ENCODE measurements around the gene PRAMEF13. TPM values are rescaled to one million over a fixed set of nuclear protein-coding genes. Genes with fewer than 3 reads are reported as not detected.
A peak's percentile ranks its signal among the peaks of the same experiment; 100 is the strongest.
"Not testable (repeated sequence)": the region's sequence is repeated elsewhere in the genome, so short reads cannot be mapped to it uniquely, and the experiment has no call there.

PRAMEF13 gene, protein sequence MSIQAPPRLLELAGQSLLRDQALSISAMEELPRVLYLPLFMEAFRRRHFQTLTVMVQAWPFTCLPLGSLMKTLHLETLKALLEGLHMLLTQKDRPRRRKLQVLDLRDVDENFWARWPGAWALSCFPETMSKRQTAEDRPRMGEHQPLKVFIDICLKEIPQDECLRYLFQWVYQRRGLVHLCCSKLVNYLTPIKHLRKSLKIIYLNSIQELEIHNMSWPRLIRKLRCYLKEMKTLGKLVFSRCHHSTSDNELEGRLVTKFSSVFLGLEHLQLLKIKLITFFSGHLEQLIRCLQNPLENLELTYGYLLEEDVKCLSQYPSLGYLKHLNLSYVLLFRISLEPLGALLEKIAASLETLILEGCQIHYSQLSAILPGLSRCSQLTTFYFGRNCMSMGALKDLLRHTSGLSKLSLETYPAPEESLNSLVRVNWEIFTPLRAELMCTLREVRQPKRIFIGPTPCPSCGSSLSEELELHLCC
- not detected for total RNA-seq
- long read RNA-seq, result 0 reads

DNA sequence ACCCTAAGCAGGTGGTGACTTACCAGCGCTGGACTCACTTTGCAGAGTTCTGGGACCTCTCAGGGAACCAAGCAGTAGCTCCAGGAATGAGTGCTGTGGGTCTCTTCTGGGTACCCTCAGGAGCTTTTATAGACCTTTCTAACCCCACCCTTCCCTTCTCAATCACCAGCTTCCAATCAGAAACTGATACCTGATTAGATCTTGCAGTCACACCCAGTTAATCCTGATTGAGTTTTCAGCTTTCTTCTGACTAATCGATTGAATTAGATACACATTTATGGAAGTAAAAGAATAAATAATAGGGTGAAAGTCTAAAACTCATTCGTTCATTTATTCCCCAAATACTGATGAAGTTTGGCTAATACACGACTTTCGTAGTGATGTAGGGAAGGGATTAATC is at the start of gene PRAMEF13:
Gene PRAMEF13 (minus strand): TSS at position 101 of the 400 bp plus-strand sequence. CDS start 1,820 bp downstream, outside the sequence.
- WGBS (ENCODE audit: insufficient coverage, low coverage, low lambda C conversion rate, missing lambda C conversion rate), result 88% methylated on average over 1 of the region's 5 CpGs
- DNase-seq; H3K27me3 ChIP-seq; intact Hi-C loops (cut with DNase I); H3K9me3 ChIP-seq; H3K27ac ChIP-seq; ATAC-seq; H3K4me3 ChIP-seq; H3K4me1 ChIP-seq; H3K36me3 ChIP-seq: not testable (repeated sequence)

DNA sequence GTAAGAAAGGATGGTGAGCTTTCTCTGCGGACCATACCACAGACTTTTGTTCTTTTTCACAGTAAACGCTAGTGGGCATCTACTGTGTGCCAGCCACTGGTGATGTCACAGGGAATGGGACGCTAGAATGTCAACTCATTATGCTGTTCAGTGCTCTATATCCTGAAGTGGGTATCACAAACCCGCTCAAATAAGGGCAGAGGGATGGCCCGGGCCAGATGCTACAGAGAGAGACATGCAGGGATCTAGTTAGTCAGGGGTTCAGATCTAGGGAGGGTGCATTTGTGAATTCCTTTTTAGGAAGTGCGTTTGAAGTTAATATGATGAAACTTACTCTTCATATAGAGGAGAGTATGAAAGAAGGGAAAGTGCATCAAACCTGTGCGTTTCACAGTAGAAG is 45.9 kb upstream of the PRAMEF13 start:
- WGBS (ENCODE audit: insufficient coverage, low coverage, low lambda C conversion rate, missing lambda C conversion rate), result 56% methylated on average over 7 of the region's 7 CpGs

DNA sequence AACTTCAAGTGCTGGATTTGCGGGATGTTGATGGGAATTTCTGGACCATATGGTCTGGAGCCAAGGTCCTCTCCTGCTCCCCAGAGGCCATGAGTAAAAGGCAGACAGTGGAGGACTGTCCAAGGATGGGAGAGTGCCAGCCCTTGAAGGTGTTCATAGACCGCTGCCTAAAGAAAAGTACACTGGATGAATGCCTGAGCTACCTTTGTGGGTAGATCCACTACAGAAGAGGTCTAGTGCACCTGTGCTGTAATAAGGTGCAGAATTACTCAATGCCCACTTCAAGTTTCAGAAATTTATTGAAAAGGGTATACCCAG is 45.3 kb upstream of the PRAMEF13 start:
- DNase-seq, result peak in 1 of 3 donors; percentile 6
- H3K27ac ChIP-seq; ATAC-seq; H3K9me3 ChIP-seq; H3K4me1 ChIP-seq; H3K36me3 ChIP-seq; intact Hi-C loops (cut with DNase I); H3K4me3 ChIP-seq; H3K27me3 ChIP-seq: not testable (repeated sequence)
- 58% methylated on average over 2 of the region's 2 CpGs for WGBS (ENCODE audit: insufficient coverage, low coverage, low lambda C conversion rate, missing lambda C conversion rate)

More for the DNA sequence above, 45.9 kb upstream of the PRAMEF13 start:
- intact Hi-C loops (cut with DNase I); H3K4me1 ChIP-seq; H3K4me3 ChIP-seq; H3K36me3 ChIP-seq; H3K9me3 ChIP-seq; H3K27me3 ChIP-seq; H3K27ac ChIP-seq: not testable (repeated sequence)
- DNase-seq, result peak in 1 of 3 donors; percentile 3
- ATAC-seq, result peak in 1 of 4 donors; percentile 26

DNA sequence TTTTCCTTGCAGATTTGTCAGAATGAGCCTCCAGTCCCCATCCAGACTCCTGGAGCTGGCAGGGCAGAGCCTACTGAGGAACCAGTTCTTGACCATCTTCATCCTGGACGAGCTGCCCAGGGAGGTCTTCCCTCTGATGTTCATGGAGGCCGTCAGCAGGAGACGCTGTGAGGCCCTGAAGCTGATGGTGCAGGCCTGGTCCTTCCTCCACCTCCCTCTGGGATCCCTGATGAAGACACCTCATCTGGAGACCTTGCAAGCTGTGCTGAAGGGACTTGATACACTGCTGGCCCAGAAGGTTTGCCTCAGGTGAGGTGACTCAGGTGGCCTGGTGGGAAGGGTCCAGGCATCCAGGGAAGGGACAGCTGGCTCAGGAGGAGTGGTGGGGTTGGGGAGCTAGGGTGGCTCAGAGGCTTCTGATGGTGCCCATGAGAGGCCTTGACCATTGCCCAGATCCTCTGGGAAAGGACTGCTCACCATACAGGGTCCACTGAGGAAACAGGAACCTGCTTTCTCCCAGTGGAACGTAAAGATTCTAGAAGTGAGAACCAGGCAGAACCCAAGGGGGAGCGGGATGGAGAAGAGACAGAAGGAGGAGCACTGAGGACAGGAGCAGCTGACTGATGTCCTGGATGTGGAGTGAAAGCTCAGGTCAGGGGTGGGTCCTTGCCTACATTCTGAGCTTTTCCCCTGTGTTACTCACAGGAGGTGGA is 44.8 kb upstream of the PRAMEF13 start:
- DNase-seq, result peak in 1 of 3 donors; percentile 37
- WGBS (ENCODE audit: insufficient coverage, low coverage, low lambda C conversion rate, missing lambda C conversion rate), result 53% methylated on average over 4 of the region's 5 CpGs
- H3K4me3 ChIP-seq; intact Hi-C loops (cut with DNase I); H3K36me3 ChIP-seq; ATAC-seq; H3K27me3 ChIP-seq; H3K27ac ChIP-seq; H3K9me3 ChIP-seq; H3K4me1 ChIP-seq: not testable (repeated sequence)

DNA sequence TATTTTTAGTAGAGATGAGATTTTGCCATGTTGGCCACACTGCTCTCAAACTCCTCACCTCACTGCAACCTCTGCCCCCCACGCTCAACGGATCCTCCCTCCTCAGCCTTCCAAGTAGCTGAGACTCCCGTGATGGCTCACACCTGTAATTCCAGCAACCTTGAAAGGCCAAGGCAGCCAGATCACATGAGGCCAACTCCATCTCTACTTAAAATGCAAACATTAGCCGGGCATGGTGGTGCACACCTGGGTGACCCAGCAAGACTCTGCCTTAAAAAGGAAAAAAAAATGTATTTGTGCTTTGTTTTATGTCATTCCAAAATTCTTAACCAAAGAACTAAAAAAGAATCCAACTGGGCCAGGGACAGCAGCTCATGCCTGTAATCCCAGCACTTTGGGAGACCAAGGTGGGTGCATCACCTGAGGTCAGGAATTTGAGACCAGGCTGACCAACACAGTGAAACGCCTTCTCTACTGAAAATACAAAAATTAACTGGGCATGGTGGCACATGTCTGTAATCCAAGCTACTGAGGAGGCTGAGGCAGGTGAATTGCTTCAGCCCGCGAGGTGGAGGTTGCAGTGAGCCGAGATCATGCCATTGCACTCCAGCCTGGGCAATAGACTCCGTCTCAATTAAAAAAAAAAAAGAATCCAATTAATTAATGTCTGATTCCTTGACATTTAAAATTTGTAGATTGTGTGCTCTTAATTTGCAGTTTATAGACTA is 42.5 kb upstream of the PRAMEF13 start:
- H3K4me1 ChIP-seq; intact Hi-C loops (cut with DNase I); H3K9me3 ChIP-seq; H3K36me3 ChIP-seq; H3K27ac ChIP-seq; H3K27me3 ChIP-seq; H3K4me3 ChIP-seq; ATAC-seq: not testable (repeated sequence)
- peak in 1 of 3 donors; percentile 23 for DNase-seq
- WGBS (ENCODE audit: insufficient coverage, low coverage, low lambda C conversion rate, missing lambda C conversion rate), result 80% methylated on average over 9 of the region's 9 CpGs

DNA sequence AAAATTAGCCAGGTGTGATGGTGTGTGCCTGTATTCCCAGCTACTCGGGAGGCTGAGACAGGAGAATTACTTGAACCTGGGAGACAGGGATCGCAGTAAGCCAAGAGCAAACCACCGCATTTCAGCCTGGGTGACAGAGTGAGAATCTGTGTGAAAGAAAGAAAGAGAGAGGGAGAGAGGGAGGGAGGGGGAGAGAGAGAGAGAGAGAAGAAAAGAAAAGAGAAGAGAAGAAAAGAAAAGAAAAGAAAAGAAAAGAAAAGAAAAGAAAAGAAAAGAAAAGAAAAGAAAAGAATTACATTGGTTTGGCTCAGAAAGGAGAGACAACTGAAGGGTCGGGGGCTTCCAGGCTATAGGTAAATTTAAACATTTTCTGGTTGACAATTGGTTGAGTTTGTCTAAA is 38.4 kb upstream of the PRAMEF13 start:
- H3K9me3 ChIP-seq; ATAC-seq; H3K4me3 ChIP-seq; H3K4me1 ChIP-seq; H3K27ac ChIP-seq; H3K36me3 ChIP-seq; intact Hi-C loops (cut with DNase I); H3K27me3 ChIP-seq; DNase-seq: not testable (repeated sequence)
- WGBS (ENCODE audit: insufficient coverage, low coverage, low lambda C conversion rate, missing lambda C conversion rate), result 72% methylated on average over 4 of the region's 4 CpGs

DNA sequence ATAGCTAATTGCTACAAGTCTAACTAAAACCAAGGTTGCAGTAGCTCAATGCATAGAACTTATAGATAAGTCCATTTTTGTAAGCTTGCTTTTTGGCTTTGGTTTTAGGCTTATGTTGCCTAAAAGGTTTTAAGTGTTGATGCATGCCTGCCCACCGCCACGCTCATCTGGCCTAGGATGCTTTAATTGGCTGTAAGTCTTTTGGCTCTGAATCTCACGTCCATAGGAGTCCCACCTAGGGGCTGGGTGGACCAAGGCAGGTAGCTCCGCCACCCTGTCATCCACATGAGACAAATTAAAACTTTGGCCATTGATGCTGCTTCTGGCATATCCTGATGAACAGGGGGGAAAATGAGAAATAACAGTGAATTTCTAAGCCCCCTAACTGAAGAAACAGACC is 36.4 kb upstream of the PRAMEF13 start:
- ATAC-seq; H3K4me3 ChIP-seq; intact Hi-C loops (cut with DNase I); H3K9me3 ChIP-seq; H3K36me3 ChIP-seq; H3K27me3 ChIP-seq; H3K27ac ChIP-seq: not testable (repeated sequence)
- WGBS (ENCODE audit: insufficient coverage, low coverage, low lambda C conversion rate, missing lambda C conversion rate), result 64% methylated on average over 4 of the region's 4 CpGs
- H3K4me1 ChIP-seq, result peaks cover 0 to 13% (median 0%) of the 10 kb centered on the region in 4 donors
- peak in 1 of 3 donors; percentile 43 for DNase-seq

DNA sequence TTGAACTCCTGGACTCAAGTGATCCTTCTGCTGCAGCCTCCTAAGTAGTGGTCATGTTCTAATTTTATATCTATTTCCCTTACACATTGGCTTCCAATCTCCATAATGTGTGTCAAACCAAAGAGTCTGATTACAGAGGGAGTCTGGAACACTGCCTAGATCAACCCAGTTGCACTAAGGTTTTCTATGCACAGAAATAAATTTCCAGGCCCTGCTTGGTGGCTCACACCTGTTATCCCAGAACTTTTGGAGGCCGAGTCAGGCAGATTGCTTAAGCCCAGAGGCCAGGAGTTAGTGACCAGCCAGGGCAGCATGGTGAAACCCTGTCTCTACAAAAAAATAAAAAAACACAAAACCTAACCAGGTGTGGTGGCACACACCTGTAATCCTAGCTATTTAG is 32.8 kb upstream of the PRAMEF13 start:
- Histone ChIP-seq H3K4me1 (peaks cover 0 to 13% (median 0%) of the 10 kb centered on the region in 4 donors), H3K27ac (peak overlapping the region in 1 of 3 donors; percentile 66)
- H3K27me3 ChIP-seq; intact Hi-C loops (cut with DNase I); H3K36me3 ChIP-seq; H3K9me3 ChIP-seq; H3K4me3 ChIP-seq: not testable (repeated sequence)
- DNase-seq (peak; percentile 32 to 76 (median 75)), ATAC-seq (peak; percentile 78 to 87 (median 84))
- WGBS (ENCODE audit: insufficient coverage, low coverage, low lambda C conversion rate, missing lambda C conversion rate), result 32% methylated on average over 1 of the region's 1 CpG

DNA sequence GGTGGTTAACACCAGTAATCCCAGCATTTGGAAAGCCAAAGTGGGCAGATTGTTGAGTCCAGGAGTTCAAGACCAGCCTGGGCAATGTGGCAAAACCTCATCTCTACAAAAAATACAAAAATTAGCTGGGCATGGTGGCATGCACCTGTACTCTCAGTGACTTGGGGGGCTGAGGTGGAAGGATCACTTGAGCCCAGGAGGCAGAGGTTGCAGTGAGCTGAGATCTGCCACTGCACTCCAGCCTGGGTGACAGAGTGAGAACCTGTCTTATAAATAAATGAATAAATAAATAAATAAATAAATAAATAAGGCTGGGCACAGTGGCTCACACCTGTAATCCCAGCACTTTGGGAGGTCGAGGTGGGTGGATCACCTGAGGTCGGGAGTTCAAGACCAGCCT is 30.8 kb upstream of the PRAMEF13 start:
- DNase-seq, result peak in 1 of 3 donors; percentile 22
- intact Hi-C loops (cut with DNase I), result not testable (repeated sequence)
- WGBS (ENCODE audit: insufficient coverage, low coverage, low lambda C conversion rate, missing lambda C conversion rate), result 43% methylated on average over 2 of the region's 2 CpGs

DNA sequence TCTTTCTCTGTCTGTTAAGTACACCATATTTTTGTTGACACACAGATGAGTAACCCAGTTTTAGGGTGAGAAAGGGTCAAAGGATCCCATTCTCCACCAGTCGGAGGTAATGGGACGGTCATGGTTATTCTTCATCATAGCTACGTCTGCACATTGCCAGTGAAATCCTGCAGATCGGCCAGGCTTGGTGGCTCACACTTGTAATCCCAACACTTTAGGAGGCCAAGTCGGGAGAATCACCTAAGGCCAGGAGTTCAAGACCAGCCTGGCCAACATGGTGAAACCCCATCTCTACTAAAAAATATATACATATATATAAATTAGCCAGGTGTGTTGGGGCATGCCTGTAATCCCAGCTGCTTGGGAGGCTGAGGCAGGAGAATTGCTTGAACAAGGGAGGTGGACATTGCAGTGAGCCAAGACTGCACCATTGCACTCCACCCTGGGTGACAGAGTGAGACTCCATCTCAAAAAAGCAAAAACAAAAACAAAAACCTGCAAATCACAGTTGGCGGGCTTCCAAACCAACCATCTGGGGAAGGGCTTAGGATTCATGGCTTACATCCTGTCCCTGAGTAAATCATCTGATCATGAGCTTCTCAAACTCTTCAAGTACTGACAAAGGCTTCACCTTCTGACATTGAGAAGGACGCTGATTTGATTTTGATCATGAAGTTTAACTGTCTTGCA is 30.0 kb upstream of the PRAMEF13 start:
- H3K4me3 ChIP-seq; H3K27me3 ChIP-seq; ATAC-seq; intact Hi-C loops (cut with DNase I); H3K27ac ChIP-seq; H3K9me3 ChIP-seq; H3K36me3 ChIP-seq: not testable (repeated sequence)
- 79% methylated on average over 7 of the region's 7 CpGs for WGBS (ENCODE audit: insufficient coverage, low coverage, low lambda C conversion rate, missing lambda C conversion rate)
- peaks cover 0 to 13% (median 0%) of the 10 kb centered on the region in 4 donors for H3K4me1 ChIP-seq
- DNase-seq, result peak in 1 of 3 donors; percentile 21

More for the DNA sequence above, 30.8 kb upstream of the PRAMEF13 start:
- H3K4me1 ChIP-seq, result peaks cover 0 to 13% (median 0%) of the 10 kb centered on the region in 4 donors
- not testable (repeated sequence) for H3K27ac ChIP-seq, H3K36me3 ChIP-seq, H3K4me3 ChIP-seq, ATAC-seq, H3K27me3 ChIP-seq, H3K9me3 ChIP-seq

Data from right lobe of liver (tissue), 6 donors.